NOMO-1 treated with dmso at 0.1 percent for 144 hours (cell line): ENCODE measurements around the gene SLC22A4.

Source experiments
- DNase-seq: peaks from one replicate; lab custom pipeline; 2025; ENCODE audit not compliant: unreplicated experiment; lab: John Stamatoyannopoulos, UW

Gene SLC22A4

DNA sequence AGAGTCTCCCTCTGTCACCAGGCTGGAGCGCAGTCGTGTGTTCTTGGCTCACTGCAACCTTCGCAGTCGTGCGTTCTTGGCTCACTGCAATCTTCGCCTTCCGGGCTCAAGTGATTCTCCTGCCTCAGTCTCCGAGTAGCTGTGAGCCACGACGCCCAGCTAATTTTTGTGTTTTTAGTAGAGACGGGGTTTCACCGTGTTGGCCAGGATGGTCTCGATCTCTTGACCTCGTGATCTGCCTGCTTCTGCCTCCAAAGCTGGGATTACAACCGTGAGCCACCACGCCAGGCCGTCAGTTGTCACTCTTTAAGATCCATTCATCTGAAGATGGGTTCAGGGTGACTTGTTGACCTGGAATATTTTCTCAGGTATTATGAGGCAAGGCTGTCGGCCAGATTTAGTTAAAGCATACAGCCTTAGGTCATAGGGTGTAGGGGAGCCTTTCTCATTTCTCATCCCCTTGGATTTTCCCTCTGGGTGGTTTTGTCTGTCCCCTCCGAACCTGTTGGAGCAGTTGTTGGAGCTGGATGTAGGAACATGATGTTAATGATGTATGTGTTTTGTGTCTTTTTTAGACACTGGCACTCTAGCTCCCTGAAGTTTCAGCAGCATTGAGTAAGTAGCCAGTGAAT, 76.9 kb downstream of the SLC22A4 start:
- no peak for DNase-seq

GRCh38 chr5:132371603-132371994, 77.4 kb downstream of the SLC22A4 start:
- no peak for DNase-seq

DNA sequence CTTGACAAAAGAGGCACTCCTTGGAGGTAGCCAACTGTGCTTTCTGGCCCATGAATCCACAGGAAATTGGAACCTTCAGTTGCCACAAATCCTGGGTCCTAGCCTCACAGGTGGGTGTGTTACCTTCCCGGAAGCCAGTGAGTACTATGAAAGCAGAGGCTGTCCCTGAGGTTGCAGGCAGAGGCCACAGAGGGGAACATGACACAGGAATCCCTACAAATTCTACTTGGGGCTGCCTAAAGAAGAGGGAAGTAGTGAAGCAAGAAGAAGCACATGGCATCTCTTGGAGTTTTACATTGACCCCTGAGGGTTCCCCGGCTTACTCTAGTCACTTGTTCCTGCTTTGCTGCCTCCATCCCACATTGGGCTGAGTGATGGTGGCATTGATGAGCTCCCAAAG, 77.9 kb downstream of the SLC22A4 start:
- peak; percentile 31 for DNase-seq

GRCh38 chr5:132372542-132372941, 78.3 kb downstream of the SLC22A4 start:
- DNase-seq: no peak

GRCh38 chr5:132375957-132376356, 81.8 kb downstream of the SLC22A4 start:
- DNase-seq: no peak

- no peak for DNase-seq
These were observed 82.8 kb downstream of the SLC22A4 start for GRCh38 chr5:132376694-132377641.

GRCh38 chr5:132377738-132378137, 83.5 kb downstream of the SLC22A4 start:
- DNase-seq: no peak

DNA sequence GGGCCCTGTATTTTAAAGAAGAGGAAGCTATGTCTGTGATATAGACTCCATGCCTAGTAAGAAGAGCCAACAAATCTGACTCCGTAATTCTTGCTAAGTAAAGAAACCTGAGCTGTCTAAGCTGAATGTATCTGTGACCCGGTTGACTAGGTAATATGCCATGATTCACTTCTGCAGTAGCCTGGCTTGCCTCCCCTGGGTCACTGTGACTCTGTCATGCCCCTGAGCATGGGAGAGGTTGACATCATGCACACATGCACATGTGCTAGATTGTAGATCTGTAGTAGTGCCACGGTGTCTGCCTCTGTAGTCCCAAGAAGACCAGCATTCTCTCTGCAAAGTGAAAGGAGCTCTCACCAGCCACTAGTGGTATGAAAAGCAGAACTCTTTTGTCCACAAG, 84.4 kb downstream of the SLC22A4 start:
- no peak for DNase-seq

GRCh38 chr5:132380047-132380446, 85.9 kb downstream of the SLC22A4 start:
- no peak for DNase-seq

GRCh38 chr5:132380741-132381140, 86.5 kb downstream of the SLC22A4 start:
- no peak for DNase-seq

- no peak for DNase-seq
These were observed 87.4 kb downstream of the SLC22A4 start for GRCh38 chr5:132381614-132382013.

GRCh38 chr5:132383261-132383660, 89.1 kb downstream of the SLC22A4 start:
- no peak for DNase-seq

GRCh38 chr5:132383984-132384383, 89.8 kb downstream of the SLC22A4 start:
- no peak for DNase-seq

GRCh38 chr5:132384506-132385050, 90.4 kb downstream of the SLC22A4 start:
- DNase-seq: no peak

DNA sequence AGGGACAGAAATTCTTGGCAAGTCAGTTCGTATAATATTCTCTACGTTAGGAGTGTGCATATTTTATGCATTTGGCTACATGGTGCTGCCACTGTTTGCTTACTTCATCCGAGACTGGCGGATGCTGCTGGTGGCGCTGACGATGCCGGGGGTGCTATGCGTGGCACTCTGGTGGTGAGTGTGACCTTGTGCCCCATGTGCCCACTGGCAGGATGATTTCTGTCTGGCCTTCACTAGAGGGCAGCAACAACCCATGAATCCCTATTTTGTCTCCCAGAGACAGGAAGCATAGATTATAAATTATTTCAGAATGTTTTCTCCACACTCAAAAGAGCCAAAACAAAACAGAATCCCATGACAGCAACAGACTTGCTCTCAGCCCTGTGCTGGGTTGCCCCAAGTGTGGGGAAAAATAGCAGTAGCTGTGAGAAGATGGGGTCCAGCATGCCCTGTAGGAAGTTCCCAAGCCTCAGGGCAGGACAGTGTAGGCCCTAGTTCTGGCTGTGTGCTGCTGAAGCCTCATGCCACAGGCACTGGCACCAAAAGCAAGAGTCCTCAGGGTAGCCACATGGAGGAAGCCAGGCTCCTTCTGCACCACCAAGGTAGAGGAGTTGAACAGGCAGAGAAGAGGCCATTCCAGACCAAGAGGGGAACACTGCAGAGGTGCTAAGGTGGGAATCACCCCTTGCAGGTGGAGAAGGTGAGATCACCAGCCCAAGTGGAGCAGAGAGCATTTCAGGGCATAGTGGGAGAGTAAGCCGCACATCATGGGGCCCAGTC, 91.3 kb downstream of the SLC22A4 start:
- DNase-seq: peak; percentile 30

- DNase-seq: peak; percentile 37
These were observed 92.6 kb downstream of the SLC22A4 start for GRCh38 chr5:132386644-132387286.

- DNase-seq: peak; percentile 39
These were observed 93.5 kb downstream of the SLC22A4 start for GRCh38 chr5:132387640-132388117.

DNA sequence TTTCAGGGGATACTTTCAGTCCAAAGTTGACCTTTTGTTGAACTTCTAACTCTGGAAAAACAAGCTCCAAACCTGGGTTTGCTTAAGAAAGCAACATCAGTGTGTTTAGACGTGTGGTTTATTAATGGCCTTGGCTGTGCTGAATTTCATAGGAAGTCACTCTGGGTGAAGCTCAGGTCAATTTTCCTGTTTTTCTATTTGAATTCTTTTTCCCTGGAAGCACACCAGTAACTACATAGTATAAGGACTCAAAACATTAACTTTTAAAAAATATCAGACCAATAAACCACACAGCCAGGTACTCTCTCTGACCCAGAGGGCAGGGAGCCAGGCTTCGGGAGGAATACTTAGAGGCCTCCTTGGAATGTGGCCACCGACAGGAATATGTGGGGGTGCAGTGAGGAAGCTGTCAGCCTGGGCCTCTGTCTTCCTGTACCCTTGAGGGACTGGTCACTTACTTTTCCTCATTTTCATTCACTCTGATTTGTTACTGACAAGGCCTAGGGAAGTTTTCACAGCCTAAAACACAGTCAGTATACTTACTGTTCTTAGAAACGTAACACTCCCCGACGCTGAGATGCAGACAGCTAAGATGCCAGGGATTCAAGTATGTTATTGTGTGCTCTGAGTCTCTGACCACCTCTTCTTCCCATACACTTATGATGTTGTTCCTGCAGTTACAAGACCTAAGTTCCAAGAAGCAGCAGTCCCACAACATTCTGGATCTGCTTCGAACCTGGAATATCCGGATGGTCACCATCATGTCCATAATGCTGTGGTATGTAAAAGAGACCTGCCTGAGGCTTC, 94.3 kb downstream of the SLC22A4 start:
- no peak for DNase-seq

GRCh38 chr5:132389051-132389331, 94.8 kb downstream of the SLC22A4 start:
- DNase-seq: no peak
